ENCODE results near the gene ANKRD11.

Gene ANKRD11

GRCh38 chr16:89279666-89280481, 210.5 kb downstream of the ANKRD11 start:
- no peaks in the 10 kb centered on the region for H3F3A ChIP-seq (ENCODE audit: insufficient read depth, low read length)
- no peaks in the 10 kb centered on the region for H3K9me3 ChIP-seq (replicated peaks; ENCODE audit: insufficient read depth, low read length)
- no peak overlapping the region for H2AFZ ChIP-seq (ENCODE audit: low read length)
- H3K4me2 ChIP-seq (ENCODE audit: low read depth, low read length): no peak overlapping the region
- H3K9me2 ChIP-seq (replicated peaks; ENCODE audit: insufficient read depth, low read length): no peaks in the 10 kb centered on the region
- H4K20me1 ChIP-seq (ENCODE audit: insufficient read depth, low read length): no peaks in the 10 kb centered on the region
- H3K27ac ChIP-seq (ENCODE audit: low read length): no peak overlapping the region
- no peak overlapping the region for H3K9ac ChIP-seq (ENCODE audit: low read length)
- no peaks in the 10 kb centered on the region for H3K4me1 ChIP-seq (ENCODE audit: low read length)
- H3K4me3 ChIP-seq (ENCODE audit: low read length): no peak overlapping the region
- H3K79me2 ChIP-seq (ENCODE audit: low read length): no peaks in the 10 kb centered on the region
- TF ChIP-seq EZH2 (optimal IDR thresholded peaks at IDR 0.05; ENCODE audit: low read depth, low read length) (no peak), EZH2phosphoT487 (IDR thresholded peaks at IDR 0.05; ENCODE audit: low read length) (no peak)
- TF ChIP-seq, protein P1, sequence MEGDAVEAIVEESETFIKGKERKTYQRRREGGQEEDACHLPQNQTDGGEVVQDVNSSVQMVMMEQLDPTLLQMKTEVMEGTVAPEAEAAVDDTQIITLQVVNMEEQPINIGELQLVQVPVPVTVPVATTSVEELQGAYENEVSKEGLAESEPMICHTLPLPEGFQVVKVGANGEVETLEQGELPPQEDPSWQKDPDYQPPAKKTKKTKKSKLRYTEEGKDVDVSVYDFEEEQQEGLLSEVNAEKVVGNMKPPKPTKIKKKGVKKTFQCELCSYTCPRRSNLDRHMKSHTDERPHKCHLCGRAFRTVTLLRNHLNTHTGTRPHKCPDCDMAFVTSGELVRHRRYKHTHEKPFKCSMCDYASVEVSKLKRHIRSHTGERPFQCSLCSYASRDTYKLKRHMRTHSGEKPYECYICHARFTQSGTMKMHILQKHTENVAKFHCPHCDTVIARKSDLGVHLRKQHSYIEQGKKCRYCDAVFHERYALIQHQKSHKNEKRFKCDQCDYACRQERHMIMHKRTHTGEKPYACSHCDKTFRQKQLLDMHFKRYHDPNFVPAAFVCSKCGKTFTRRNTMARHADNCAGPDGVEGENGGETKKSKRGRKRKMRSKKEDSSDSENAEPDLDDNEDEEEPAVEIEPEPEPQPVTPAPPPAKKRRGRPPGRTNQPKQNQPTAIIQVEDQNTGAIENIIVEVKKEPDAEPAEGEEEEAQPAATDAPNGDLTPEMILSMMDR (IDR thresholded peaks at IDR 0.05; ENCODE audit: low read length): no peak
- no peaks in the 10 kb centered on the region for H3K27me3 ChIP-seq (replicated peaks; ENCODE audit: insufficient read depth, low read length)
- no peaks in the 10 kb centered on the region for H3K36me3 ChIP-seq (replicated peaks; ENCODE audit: insufficient read depth, low read length)
- DNase-seq: no peak

DNA sequence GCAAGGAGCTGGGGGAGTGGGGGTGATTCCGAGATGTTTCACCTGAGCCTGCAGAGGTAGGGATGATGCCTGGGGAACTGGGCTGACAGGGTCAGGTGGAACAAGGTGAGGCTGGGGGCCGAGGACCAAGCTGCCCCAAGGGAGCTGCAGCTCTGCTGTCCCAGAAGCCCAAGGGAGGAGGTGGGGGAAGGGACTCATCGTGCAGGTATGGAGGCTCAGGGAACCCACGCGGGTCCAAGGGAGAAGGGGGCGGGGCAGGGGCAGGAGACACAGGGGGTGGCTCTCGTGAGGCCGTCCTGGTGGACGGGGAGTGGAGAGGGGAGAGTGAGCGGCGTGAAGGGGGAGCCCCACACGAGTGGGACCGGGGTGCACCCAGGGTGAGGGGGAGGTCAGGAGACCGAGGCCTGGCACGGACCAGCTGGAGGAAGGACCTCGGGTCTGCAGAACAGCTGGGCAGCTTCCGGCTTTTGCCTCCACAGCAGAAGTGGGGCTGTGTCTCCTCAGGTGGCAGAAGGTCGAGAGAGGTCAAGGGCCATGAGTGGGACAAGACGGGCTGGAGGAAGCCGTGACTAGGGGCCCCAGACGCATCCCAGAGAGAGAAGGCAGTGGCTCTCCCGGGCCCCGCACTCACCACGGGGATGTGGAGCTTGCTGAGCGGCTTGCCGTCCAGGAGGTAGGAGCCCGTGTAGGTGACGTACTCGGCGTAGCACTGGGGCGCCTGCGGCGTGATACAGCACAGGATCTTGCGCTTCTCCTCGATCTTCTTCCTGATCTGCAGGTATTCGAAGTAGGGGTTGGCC, 211.7 kb downstream of the ANKRD11 start:
- no peak overlapping the region for H3K4me2 ChIP-seq (ENCODE audit: low read depth, low read length)
- TF ChIP-seq EZH2phosphoT487 (IDR thresholded peaks at IDR 0.05; ENCODE audit: low read length) (no peak), EZH2 (optimal IDR thresholded peaks at IDR 0.05; ENCODE audit: low read depth, low read length) (no peak)
- TF ChIP-seq, protein P1 (IDR thresholded peaks at IDR 0.05; ENCODE audit: low read length): no peak
- H3K4me3 ChIP-seq (ENCODE audit: low read length): no peak overlapping the region
- H2AFZ ChIP-seq (ENCODE audit: low read length): no peak overlapping the region
- H3K27ac ChIP-seq (ENCODE audit: low read length): no peak overlapping the region
- H3K79me2 ChIP-seq (ENCODE audit: low read length): no peaks in the 10 kb centered on the region
- no peaks in the 10 kb centered on the region for H4K20me1 ChIP-seq (ENCODE audit: insufficient read depth, low read length)
- H3K9me3 ChIP-seq (replicated peaks; ENCODE audit: insufficient read depth, low read length): no peaks in the 10 kb centered on the region
- no peaks in the 10 kb centered on the region for H3F3A ChIP-seq (ENCODE audit: insufficient read depth, low read length)
- no peak overlapping the region for H3K9ac ChIP-seq (ENCODE audit: low read length)
- DNase-seq: no peak
- H3K36me3 ChIP-seq (replicated peaks; ENCODE audit: insufficient read depth, low read length): no peaks in the 10 kb centered on the region
- H3K9me2 ChIP-seq (replicated peaks; ENCODE audit: insufficient read depth, low read length): no peaks in the 10 kb centered on the region
- H3K27me3 ChIP-seq (replicated peaks; ENCODE audit: insufficient read depth, low read length): no peaks in the 10 kb centered on the region
- no peaks in the 10 kb centered on the region for H3K4me1 ChIP-seq (ENCODE audit: low read length)

DNA sequence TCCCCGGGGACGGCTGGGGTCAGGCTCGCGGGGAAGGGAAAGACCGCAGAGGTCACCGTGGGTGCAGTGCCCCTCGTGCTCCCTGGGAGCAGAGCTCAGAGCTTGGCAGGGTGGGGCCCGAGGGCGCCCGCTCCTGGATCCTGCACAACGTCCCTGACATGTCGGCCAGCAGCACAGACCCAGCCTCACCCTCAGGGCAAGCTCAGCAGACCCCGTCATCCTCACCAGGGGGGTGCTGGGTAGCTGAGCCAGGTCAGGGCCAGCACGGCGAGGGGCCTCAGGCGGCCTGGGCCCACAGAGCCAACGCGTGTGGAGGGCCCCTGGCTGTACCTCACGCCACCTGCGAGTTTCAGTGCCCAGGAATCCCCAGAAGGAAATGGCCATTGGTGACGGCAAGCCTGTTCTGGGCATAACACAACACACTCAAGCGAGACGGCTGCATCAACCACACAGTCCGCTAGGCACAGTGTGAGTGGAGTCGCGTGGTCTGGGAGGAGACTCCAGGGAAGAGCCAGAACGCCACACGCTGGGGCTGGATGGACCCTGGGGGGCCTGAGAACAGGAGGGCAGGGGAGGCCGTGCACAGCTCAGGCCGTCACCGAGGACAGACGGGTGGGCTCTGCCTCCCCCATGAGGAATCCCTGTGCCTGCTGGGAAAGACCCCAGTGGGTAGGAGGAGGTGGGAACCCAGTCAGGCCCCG, 212.6 kb downstream of the ANKRD11 start:
- TF ChIP-seq EZH2 (optimal IDR thresholded peaks at IDR 0.05; ENCODE audit: low read depth, low read length): no peak
- TF ChIP-seq, protein P1 (IDR thresholded peaks at IDR 0.05; ENCODE audit: low read length): no peak
- TF ChIP-seq EZH2phosphoT487 (IDR thresholded peaks at IDR 0.05; ENCODE audit: low read length): no peak
- H3K4me3 ChIP-seq (ENCODE audit: low read length): no peak overlapping the region
- no peak overlapping the region for H3K27ac ChIP-seq (ENCODE audit: low read length)
- H3K79me2 ChIP-seq (ENCODE audit: low read length): no peaks in the 10 kb centered on the region
- DNase-seq: no peak
- H3F3A ChIP-seq (ENCODE audit: insufficient read depth, low read length): no peaks in the 10 kb centered on the region
- no peak overlapping the region for H3K9ac ChIP-seq (ENCODE audit: low read length)
- H3K4me2 ChIP-seq (ENCODE audit: low read depth, low read length): no peak overlapping the region
- no peaks in the 10 kb centered on the region for H4K20me1 ChIP-seq (ENCODE audit: insufficient read depth, low read length)
- H3K9me3 ChIP-seq (replicated peaks; ENCODE audit: insufficient read depth, low read length): no peaks in the 10 kb centered on the region
- H3K9me2 ChIP-seq (replicated peaks; ENCODE audit: insufficient read depth, low read length): no peaks in the 10 kb centered on the region
- no peaks in the 10 kb centered on the region for H3K36me3 ChIP-seq (replicated peaks; ENCODE audit: insufficient read depth, low read length)
- H2AFZ ChIP-seq (ENCODE audit: low read length): no peak overlapping the region
- H3K4me1 ChIP-seq (ENCODE audit: low read length): no peaks in the 10 kb centered on the region
- no peaks in the 10 kb centered on the region for H3K27me3 ChIP-seq (replicated peaks; ENCODE audit: insufficient read depth, low read length)

All from MM.1S (cell line).